RCC 7860 (cell line): Measurements from ENCODE around the gene LCOR.
A peak's percentile ranks its signal among the peaks of the same experiment; 100 is the strongest.

ENCODE experiments used
- DNase-seq: peaks from one replicate; pipeline ENCODE4 v3.0.0-alpha.2; 2015; ENCODE audit warnings: low spot score
- FAIRE-seq: peaks from 2 replicates; lab custom pipeline; 2012; peaks lifted over from hg19 to GRCh38; lab: Jason Lieb, UNC

Gene LCOR

DNA sequence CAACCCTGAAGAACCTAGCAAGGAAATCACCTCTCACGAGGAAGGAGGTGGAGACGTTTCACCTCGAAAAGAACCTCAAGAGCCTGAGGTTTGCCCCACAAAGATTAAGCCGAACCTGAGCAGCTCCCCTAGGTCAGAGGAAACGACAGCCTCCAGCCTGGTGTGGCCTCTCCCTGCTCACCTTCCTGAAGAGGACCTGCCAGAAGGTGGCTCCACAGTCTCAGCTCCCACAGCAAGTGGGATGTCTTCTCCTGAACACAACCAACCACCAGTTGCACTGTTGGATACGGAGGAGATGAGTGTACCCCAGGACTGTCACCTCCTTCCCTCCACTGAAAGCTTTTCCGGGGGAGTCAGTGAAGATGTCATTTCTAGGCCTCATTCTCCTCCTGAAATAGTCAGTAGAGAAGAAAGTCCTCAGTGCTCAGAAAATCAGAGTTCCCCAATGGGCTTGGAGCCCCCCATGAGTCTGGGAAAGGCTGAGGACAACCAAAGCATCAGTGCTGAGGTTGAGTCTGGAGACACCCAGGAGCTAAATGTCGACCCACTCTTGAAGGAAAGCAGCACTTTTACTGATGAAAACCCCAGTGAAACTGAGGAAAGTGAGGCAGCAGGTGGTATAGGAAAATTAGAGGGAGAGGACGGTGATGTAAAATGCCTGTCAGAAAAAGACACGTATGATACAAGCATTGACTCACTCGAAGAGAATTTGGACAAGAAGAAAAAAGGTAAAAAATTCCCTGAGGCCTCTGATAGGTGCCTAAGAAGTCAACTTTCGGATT lies 150.2 kb downstream of the LCOR start:
- DNase-seq (no peak), FAIRE-seq (no peak)

DNA sequence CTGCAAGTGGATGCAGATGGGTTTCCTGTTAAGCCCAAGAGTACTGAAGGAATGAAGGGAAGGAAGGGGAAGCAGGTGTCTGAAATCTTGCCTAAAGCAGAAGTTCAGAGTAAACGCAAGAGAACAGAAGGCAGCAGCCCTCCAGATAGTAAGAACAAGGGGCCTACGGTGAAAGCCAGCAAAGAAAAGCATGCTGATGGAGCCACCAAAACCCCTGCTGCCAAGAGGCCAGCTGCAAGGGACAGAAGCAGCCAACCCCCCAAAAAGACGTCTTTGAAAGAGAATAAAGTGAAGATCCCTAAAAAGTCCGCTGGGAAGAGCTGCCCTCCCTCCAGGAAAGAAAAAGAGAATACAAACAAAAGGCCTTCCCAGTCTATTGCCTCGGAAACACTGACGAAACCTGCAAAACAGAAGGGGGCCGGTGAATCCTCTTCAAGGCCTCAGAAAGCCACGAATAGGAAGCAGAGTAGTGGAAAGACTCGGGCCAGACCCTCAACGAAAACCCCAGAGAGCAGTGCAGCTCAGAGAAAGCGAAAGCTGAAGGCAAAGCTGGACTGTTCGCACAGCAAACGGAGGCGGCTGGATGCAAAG lies 152.5 kb downstream of the LCOR start:
- FAIRE-seq (no peak), DNase-seq (no peak)

- DNase-seq, result no peak
- no peak for FAIRE-seq
Observed at GRCh38 chr10:96986200-96986856, 154.2 kb downstream of the LCOR start.

DNA sequence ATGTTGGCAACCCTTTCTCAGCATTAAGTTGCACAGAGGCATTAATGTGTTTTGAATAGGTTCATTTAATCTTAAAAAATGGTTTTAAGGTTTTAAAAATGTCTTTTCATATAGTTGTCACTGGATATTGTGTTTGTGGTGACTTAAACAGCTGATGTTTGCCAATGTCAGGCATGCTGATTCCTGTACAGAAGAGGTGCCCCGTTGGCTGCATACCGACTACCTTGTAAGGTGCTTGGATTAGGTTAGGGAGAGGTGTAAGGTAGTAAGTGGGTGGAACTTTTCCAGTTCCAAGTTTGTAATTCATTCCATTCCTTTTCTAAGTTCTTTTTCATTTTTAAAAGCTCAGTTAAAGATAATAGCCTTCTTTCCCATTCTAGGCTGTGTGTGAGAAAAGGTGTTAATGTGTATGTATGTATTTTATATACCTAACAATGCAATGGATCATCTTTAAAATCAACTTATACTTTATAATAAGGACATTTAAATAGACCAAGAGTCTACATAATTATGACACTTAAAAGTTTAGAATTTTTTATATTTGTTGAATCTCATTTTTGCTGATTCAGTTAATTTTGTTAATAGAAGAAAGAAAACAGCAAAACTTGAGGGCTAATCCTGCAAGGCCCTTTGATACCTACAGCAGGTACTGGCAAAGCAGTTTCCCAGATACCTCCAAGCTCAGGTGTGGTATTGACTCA lies 155.2 kb downstream of the LCOR start:
- FAIRE-seq (no peak), DNase-seq (no peak)

- DNase-seq (no peak), FAIRE-seq (no peak)
Observed at GRCh38 chr10:96987842-96988175, 155.7 kb downstream of the LCOR start.

DNA sequence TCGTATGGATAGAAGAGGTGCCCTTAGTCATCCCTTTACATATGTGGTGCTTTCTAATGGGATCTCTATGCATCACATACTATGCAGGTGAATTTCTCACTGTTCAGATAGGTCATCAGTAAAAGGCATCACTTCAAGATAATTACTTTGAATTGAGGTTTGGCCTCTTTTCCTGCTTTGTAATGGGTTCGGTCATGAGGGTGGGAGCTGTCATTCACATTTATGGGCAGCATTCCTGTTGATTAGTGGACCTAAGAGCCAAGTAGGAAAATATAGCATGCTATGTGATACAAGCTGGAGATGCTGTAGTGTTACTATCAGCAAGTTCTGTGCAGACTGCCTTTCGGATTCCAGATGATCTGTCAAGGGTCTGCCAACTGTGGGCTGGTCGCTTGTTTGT lies 156.3 kb downstream of the LCOR start:
- no peak for FAIRE-seq

DNA sequence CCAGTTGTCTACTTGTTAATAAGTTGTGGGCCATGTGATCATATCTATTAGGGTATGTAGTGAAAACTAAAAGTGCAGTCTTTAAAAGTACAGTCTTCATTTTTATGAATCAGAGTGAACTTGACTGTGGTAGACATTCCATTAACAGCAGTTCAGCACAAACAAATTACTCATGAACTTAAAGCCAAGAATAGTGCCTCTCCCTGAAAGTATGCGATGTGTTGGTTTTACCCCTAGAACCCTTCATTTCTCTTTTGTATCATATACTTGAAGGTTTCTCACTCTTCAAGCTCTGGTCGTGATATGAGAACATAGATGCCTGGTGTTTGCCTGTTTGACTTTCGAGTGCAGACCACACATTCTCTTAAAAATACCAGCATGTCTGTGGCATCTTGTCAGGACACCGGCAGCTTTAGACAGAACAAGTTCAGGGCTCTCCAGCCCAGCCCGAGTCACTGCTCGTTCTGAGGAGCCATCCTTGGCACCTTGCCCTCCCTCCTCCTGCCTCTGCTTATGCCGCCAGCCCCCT lies 159.3 kb downstream of the LCOR start:
- FAIRE-seq (no peak), DNase-seq (no peak)

More for the DNA sequence above, 156.3 kb downstream of the LCOR start:
- no peak for DNase-seq

DNA sequence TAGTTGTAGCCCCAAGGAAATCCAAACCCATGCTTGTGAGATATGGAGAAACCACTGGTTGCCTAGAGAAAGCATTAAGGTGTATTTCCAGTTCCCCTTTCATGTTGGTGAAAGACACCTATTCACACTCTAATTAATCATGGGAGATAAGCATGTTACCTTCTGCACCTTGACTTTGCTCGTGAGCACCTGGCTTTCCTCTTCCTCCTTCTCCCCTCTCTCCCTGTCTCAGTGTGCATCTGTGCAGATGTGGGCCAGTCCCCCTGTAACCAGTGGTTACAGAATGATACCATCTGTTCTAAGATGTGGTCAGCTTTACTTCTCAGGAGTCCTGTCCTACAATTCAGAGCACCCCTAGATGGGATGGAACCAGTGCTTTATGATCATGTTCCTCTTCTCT lies 160.6 kb downstream of the LCOR start:
- DNase-seq (no peak), FAIRE-seq (no peak)

GRCh38 chr10:96995851-96996250 lies 163.8 kb downstream of the LCOR start:
- FAIRE-seq (no peak), DNase-seq (no peak)

DNA sequence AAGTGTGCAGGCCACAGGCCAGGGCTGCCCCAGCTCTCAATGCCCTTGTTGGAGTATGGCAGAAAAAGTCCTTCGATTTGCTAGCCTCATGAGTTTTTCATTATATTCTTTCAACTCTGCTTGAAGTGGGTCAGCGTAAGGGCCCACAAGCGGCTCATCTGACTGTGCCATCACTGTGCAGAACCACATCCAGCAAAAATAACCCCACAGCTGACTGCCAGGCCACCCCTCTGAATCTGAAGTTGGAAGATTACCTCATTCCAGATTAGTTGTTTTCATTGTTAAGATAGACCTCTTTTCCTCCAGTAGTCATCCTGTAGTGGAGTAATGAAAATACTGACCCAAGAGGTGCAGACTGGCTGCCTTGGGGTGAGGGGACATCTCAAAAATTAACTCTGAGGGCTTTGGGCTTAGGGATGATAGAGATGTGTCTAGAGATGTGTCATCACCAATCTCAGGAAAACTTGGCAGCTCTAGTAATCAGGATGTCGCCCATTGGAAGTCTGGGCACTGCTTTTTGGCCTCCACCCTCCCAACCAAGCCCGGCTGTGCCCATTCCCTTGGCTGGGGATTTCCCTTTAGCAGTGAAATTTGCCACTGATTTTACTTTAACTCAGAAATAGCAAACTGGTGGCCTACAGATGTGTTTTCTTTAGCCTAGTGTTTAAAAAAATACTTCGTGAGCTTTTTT lies 164.3 kb downstream of the LCOR start:
- no peak for FAIRE-seq
- DNase-seq, result no peak

- peak; percentile 64 for DNase-seq
- FAIRE-seq, result no peak
Observed at GRCh38 chr10:96998329-96998888, 166.3 kb downstream of the LCOR start.

DNA sequence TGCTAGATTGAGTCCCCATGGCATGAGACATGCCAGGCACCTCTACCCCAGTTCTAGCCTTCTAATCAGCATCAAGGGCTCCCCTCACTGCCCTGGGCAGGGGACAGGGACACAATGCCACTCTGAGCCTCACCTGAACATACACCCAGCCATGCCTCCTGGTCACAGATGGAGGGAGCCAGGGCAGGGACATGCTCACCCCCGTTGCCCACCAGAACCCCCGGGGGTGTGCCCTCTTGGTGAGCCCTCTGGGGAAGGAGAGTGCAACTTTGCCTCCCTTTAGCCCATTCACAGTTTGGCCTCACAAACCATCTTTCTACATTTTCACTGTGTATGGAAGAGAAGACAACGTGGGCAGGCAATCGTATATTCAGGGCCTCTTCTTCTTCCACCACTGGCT lies 167.2 kb downstream of the LCOR start:
- DNase-seq (no peak), FAIRE-seq (no peak)

- no peak for FAIRE-seq
Observed at GRCh38 chr10:96999987-97000386, 167.9 kb downstream of the LCOR start.

GRCh38 chr10:97000487-97001182 lies 168.5 kb downstream of the LCOR start:
- DNase-seq (no peak), FAIRE-seq (no peak)

More at GRCh38 chr10:96999987-97000386, 167.9 kb downstream of the LCOR start:
- no peak for DNase-seq

DNA sequence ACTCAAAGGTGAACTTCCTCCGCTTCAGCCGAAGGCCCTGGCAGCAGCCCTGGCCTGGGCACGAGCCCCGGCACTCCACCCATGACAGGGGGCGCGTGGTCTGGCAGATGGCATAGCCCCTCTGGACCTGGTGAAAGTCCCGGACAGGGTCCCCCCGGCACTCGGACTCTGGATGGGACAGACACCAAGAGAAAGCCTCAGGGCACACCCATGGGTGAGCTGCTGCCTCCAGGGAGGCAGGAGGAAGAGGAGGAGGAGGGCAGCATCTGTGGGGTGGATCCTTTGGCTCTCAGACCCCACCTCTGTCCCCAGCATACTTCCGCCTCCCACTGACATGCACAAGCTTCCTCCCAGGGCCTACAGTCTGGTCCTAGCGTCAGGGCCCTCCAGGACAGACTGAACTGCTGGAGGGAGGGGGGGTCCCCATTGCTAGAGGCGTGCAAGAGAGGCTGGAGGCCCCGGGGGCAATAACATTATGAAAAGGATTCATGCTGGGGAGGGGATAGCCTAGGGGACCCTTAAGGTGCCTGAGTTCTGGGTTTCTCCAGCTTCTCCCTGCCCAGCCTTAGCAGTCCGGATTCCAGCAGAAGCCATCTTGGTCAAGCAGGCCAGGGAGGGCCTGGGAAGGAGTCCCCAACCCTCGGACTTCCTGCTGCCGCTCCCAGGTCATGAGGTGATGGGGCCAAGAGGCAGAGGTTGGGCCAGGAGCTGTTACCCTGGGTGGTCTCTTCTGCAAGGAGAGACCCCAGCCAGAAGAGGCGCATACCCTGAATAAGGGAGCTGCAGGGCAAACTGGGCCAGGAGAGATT lies 169.3 kb downstream of the LCOR start:
- FAIRE-seq (no peak), DNase-seq (no peak)

DNA sequence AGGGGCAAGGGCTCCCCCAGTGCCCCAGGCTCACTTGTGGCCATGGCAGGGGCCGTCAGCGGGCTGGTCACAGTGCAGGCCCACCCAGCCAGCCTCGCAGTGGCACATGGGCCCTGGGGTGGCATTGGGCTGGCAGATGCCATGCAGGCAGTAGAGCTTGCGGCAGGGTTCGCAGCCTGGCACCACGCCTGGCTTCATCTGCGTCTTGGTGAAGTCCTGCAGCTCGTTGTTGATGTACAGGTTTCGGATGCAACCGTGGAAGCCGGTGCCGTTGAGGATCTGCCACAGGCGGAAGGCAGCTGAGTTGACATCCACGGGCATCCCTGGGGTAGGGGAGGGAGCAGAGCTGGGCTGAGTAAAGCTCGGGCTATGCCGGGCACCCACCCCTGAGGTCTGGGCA lies 170.6 kb downstream of the LCOR start:
- FAIRE-seq (no peak), DNase-seq (no peak)

- FAIRE-seq (no peak), DNase-seq (no peak)
Observed at GRCh38 chr10:97003151-97003803, 171.2 kb downstream of the LCOR start.

DNA sequence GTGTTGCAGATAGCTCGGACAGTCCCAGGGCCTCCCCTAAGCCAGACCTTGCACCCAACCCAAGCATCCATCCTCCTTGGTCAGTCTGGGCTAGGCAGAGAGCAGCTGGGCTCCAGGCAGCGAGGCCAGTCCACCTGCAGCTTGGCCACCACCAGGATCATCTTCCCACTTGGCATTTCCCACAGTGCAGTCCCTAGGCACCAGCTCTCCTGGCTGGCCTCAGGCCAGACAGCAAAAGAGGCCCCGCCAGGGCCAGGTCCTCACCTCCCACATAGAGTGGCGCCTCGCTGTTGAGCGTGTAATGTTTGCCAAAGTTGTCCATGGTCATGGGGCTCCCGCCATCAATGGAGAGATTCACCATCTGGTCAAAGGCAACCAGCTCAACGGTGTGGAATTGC lies 171.7 kb downstream of the LCOR start:
- DNase-seq, result no peak
- no peak for FAIRE-seq

DNA sequence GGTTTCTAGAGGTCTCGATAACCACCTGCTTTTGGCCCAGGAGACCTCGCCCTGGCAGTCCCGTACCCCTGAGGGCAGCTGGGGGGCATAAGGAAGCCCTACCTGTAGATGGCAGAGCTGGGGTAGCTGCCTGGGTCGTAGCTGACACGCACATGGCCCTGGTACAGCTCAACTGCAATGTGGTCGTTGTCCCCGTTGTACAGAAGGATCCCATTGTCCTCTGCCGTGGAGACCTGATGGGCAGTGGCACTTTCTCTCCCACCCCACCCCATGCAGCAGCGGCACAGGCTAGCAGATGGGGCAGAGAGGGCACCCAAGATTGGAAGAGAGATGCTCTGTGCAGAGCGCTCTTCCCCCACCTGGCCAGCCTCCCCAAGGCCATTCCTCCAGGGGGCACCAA lies 172.5 kb downstream of the LCOR start:
- no peak for FAIRE-seq
- no peak for DNase-seq
